ENCODE measurements around the gene MPP1.
"Not testable (repeated sequence)": the region's sequence is repeated elsewhere in the genome, so short reads cannot be mapped to it uniquely, and the experiment has no call there.

Gene MPP1

GRCh38 chrX:154829134-154829533, 23.8 kb upstream of the MPP1 start:
- H3K4me3 ChIP-seq (ENCODE audit: low read depth, low read length) = no peak overlapping the region
- no peak for TF ChIP-seq CTCF (IDR thresholded peaks at IDR 0.05; ENCODE audit: low read depth, low read length)

GRCh38 chrX:154828016-154828408, 22.7 kb upstream of the MPP1 start:
- no peak for TF ChIP-seq CTCF (IDR thresholded peaks at IDR 0.05; ENCODE audit: low read depth, low read length)

GRCh38 chrX:154827194-154828015, 22.1 kb upstream of the MPP1 start:
- H3K4me3 ChIP-seq (ENCODE audit: low read depth, low read length) = no peak overlapping the region

More at GRCh38 chrX:154828016-154828408, 22.7 kb upstream of the MPP1 start:
- H3K4me3 ChIP-seq (ENCODE audit: low read depth, low read length) = no peak overlapping the region

GRCh38 chrX:154825586-154825985, 20.3 kb upstream of the MPP1 start:
- H3K4me3 ChIP-seq (ENCODE audit: low read depth, low read length) = not testable (repeated sequence)

More at GRCh38 chrX:154827194-154828015, 22.1 kb upstream of the MPP1 start:
- TF ChIP-seq CTCF (IDR thresholded peaks at IDR 0.05; ENCODE audit: low read depth, low read length) = no peak

- TF ChIP-seq CTCF (IDR thresholded peaks at IDR 0.05; ENCODE audit: low read depth, low read length) = no peak
These were observed 19.4 kb upstream of the MPP1 start for GRCh38 chrX:154824638-154825037.

GRCh38 chrX:154822029-154822428, 16.7 kb upstream of the MPP1 start:
- TF ChIP-seq CTCF (IDR thresholded peaks at IDR 0.05; ENCODE audit: low read depth, low read length) = no peak
- H3K4me3 ChIP-seq (ENCODE audit: low read depth, low read length) = no peak overlapping the region

More at GRCh38 chrX:154824638-154825037, 19.4 kb upstream of the MPP1 start:
- no peak overlapping the region for H3K4me3 ChIP-seq (ENCODE audit: low read depth, low read length)

- H3K4me3 ChIP-seq (ENCODE audit: low read depth, low read length) = no peak overlapping the region
- no peak for TF ChIP-seq CTCF (IDR thresholded peaks at IDR 0.05; ENCODE audit: low read depth, low read length)
These were observed 16.2 kb upstream of the MPP1 start for GRCh38 chrX:154821523-154821922.
